Measurements from ENCODE around the gene PRR20D. TPM values are rescaled to one million over a fixed set of nuclear protein-coding genes. Genes with fewer than 3 reads are reported as not detected.

Gene PRR20D
- not detected in 2 replicates for total RNA-seq (ENCODE audit: low replicate concordance)

DNA sequence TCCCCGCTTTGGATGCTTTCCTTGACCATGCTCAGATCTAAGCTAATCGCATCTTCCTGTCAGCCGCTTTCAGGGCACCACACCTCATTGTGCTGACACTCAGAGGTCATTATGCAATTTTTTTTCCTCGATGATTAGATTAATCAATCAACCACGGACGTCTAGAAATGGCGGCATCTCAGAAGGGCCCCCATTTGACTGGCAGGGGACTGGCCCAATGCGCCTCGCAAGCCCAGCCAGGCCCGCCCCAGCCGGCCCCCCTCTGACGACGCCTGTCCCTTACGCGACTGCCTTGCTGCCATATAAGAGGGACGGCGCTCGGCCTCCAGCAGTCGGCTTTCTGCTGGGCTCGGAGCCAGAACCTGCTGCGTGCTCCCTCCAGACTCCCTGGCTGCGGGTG lies at the start of gene PRR20D:
Gene PRR20D (plus strand): TSS at position 301 of the 400 bp plus-strand sequence. CDS start 387 bp downstream, outside the sequence.

DNA sequence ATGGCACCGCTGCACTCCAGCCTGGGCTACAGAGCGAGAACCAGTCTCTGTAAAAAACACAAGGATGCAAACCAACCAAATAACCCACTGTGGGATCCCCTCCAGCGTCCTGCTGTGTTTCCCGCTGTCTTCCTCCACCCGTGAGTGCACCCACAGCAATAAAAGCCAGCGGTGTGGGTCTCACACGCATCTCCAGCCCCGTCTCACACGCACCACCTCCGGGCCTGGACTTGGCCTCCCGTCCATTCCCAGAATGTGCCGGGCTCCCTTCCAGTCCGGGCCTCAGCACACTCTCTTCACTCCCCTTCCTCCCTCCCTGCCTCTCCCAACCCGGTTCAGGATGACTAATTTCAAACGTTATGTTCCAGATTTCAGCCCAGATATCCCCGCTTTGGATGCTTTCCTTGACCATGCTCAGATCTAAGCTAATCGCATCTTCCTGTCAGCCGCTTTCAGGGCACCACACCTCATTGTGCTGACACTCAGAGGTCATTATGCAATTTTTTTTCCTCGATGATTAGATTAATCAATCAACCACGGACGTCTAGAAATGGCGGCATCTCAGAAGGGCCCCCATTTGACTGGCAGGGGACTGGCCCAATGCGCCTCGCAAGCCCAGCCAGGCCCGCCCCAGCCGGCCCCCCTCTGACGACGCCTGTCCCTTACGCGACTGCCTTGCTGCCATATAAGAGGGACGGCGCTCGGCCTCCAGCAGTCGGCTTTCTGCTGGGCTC lies 20.0 kb upstream of the PRR20D start, which contains the start of gene PRR20A:
Gene PRR20A (plus strand): TSS at position 684 of the 734 bp plus-strand sequence. CDS start 387 bp downstream, outside the sequence.

DNA sequence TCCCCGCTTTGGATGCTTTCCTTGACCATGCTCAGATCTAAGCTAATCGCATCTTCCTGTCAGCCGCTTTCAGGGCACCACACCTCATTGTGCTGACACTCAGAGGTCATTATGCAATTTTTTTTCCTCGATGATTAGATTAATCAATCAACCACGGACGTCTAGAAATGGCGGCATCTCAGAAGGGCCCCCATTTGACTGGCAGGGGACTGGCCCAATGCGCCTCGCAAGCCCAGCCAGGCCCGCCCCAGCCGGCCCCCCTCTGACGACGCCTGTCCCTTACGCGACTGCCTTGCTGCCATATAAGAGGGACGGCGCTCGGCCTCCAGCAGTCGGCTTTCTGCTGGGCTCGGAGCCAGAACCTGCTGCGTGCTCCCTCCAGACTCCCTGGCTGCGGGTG lies 13.2 kb upstream of the PRR20D start, which contains the start of gene PRR20B:
Gene PRR20B (plus strand): TSS at position 301 of the 400 bp plus-strand sequence. CDS start 387 bp downstream, outside the sequence.

DNA sequence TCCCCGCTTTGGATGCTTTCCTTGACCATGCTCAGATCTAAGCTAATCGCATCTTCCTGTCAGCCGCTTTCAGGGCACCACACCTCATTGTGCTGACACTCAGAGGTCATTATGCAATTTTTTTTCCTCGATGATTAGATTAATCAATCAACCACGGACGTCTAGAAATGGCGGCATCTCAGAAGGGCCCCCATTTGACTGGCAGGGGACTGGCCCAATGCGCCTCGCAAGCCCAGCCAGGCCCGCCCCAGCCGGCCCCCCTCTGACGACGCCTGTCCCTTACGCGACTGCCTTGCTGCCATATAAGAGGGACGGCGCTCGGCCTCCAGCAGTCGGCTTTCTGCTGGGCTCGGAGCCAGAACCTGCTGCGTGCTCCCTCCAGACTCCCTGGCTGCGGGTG lies 6.7 kb upstream of the PRR20D start, which contains the start of gene PRR20C:
Gene PRR20C (plus strand): TSS at position 301 of the 400 bp plus-strand sequence. CDS start 387 bp downstream, outside the sequence.

DNA sequence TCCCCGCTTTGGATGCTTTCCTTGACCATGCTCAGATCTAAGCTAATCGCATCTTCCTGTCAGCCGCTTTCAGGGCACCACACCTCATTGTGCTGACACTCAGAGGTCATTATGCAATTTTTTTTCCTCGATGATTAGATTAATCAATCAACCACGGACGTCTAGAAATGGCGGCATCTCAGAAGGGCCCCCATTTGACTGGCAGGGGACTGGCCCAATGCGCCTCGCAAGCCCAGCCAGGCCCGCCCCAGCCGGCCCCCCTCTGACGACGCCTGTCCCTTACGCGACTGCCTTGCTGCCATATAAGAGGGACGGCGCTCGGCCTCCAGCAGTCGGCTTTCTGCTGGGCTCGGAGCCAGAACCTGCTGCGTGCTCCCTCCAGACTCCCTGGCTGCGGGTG lies 6.5 kb downstream of the PRR20D start, which contains the start of gene PRR20E:
Gene PRR20E (plus strand): TSS at position 301 of the 400 bp plus-strand sequence. CDS start 387 bp downstream, outside the sequence.

Other genes with a start within 250 kb of the PRR20D start
- gene PRR20A, start 19.7 kb upstream of the PRR20D start, total RNA-seq (ENCODE audit: low replicate concordance): not detected in 2 replicates
- gene PRR20B, start 13.1 kb upstream of the PRR20D start, total RNA-seq (ENCODE audit: low replicate concordance): not detected in 2 replicates
- not detected in 2 replicates for gene PRR20C, start 6.6 kb upstream of the PRR20D start, total RNA-seq (ENCODE audit: low replicate concordance)
- gene PRR20E, start 6.6 kb downstream of the PRR20D start, total RNA-seq (ENCODE audit: low replicate concordance): not detected in 2 replicates

All from smooth muscle cell of the coronary artery (primary cell).